Measurements from ENCODE around the gene ARHGAP10.
"Not testable (repeated sequence)": the region's sequence is repeated elsewhere in the genome, so short reads cannot be mapped to it uniquely, and the experiment has no call there.

ARHGAP10 gene

GRCh38 chr4:148074462-148074861, 342.6 kb downstream of the ARHGAP10 start:
- DNase-seq = no peak

- DNase-seq = no peak
Observed at GRCh38 chr4:148075438-148075837, 343.6 kb downstream of the ARHGAP10 start.

GRCh38 chr4:148076964-148077363, 345.1 kb downstream of the ARHGAP10 start:
- no peak for DNase-seq

DNA sequence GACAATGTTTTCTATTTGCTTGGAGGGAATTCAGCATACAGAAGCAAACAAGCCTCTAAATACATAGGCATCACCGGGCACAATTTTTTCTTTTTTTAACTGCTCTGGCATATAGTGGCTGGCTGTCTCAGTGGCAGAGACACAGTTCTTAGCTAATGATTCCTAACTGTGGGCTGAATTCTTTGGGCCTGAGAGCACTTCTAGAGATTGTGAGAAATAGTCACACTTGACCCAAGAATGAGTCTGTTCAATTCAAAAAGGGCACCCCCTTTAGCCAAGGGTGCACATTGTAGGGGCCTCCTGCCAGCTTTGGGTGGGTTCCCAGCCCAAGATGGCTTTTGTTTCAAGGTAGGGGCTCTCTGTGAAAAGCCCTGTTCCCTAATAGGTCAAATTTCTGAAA, 345.7 kb downstream of the ARHGAP10 start:
- no peak for DNase-seq

DNA sequence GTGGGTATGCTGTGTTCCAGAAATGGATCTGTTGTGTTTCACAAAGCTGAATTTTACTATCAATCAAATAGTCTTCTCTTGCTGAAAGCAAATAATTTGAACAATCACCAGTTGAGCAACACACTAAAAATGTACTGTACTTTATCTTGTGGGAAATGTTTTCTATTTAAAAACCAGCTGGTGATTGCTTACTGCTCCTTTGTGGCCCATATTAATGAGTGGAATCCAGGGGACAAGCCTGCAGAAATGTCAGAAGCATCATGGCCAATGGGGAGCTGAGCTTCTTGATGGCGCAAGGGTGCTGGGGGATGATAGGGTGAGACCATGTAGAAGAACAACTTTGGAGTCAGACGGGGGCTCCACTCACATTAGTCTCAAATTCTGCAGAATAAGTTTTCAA, 346.2 kb downstream of the ARHGAP10 start:
- DNase-seq = no peak

GRCh38 chr4:148079961-148080360, 348.1 kb downstream of the ARHGAP10 start:
- no peak for DNase-seq

DNA sequence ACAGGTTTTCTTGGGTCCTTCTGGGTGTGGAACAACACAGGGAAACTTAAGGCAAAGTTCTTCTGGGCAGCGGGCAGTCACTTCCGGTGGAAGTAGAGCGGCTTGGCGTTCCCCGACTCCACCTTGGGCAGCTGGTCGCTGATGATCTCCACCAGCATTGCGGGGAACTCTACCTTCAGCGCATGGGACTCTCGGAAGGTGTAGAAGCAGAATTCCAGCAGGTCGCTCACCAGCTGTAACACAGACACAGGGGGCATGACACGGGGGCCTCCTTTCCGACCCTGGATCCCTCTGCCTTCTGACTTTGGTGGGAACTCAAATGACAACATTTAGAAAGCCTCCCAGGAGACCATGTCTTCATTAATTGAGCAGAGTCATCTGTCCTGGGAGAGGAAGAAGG, 349.4 kb downstream of the ARHGAP10 start:
- no peak for DNase-seq

- no peak for DNase-seq
Observed at GRCh38 chr4:148081745-148082144, 349.9 kb downstream of the ARHGAP10 start.

GRCh38 chr4:148083073-148083472, 351.2 kb downstream of the ARHGAP10 start:
- not testable (repeated sequence) for DNase-seq

DNA sequence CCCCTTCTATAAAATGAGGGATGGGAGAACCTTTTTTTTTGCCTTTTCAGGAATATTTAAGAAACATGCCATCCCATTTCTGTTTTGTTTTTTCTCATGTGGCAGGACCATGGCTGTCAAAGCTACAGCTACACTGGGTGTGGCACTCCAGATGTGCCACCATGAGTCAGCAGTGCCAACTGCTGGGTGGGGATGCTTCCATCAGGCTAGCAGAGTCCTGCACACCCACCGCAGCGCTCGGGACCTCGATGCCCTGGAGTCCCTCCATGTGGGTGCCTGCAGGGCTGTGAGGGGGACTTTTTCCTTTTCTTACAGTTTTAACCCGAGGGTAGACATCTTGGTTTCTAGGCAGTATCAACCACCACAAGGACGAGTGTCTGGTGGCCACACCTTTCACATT, 357.7 kb downstream of the ARHGAP10 start:
- no peak for DNase-seq

- DNase-seq = no peak
Observed at GRCh38 chr4:148090029-148090428, 358.1 kb downstream of the ARHGAP10 start.

GRCh38 chr4:148090503-148091476, 358.9 kb downstream of the ARHGAP10 start:
- DNase-seq = no peak

GRCh38 chr4:148091896-148092295, 360.0 kb downstream of the ARHGAP10 start:
- DNase-seq = no peak

GRCh38 chr4:148092316-148093014, 360.6 kb downstream of the ARHGAP10 start:
- no peak for DNase-seq

DNA sequence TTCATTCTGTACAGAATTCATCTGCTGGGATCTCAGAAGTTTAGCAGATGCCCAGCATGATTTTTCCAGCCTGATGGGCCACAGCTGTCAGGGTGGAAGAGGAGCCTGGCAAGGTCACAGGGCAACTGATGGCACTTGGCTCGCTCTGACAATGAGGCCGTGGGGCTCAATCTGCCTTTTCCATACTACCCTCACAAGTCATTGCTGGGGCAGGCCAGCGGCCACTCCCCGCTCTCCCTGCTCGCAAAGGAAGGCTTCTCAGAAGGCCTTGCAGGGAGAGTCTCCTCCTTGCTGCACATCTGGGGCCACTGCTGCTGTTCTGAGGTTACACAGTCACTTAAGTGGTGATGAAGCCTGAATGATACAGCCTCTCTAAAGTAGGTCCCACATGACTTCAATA, 361.2 kb downstream of the ARHGAP10 start:
- no peak for DNase-seq

DNA sequence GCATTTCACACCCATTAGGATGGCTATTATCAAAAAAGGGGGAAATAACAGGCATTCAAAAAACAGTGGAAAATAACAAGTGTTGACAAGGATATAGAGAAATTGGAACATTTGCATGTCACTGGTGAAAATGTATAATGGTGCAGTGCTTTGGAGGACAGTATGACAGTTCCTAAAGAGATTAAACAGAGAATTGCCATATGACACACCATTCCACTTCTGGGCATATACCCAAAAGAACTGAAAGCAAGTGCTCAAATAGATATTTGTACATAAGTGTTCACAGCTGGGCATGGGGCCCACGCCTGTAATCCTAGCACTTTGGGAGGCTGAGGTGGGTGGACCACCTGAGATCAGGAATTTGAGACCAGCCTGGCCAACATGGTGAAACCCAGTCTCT, 362.3 kb downstream of the ARHGAP10 start:
- no peak for DNase-seq

GRCh38 chr4:148095346-148095923, 363.5 kb downstream of the ARHGAP10 start:
- no peak for DNase-seq

- no peak for DNase-seq
Observed at GRCh38 chr4:148097801-148098200, 365.9 kb downstream of the ARHGAP10 start.

DNA sequence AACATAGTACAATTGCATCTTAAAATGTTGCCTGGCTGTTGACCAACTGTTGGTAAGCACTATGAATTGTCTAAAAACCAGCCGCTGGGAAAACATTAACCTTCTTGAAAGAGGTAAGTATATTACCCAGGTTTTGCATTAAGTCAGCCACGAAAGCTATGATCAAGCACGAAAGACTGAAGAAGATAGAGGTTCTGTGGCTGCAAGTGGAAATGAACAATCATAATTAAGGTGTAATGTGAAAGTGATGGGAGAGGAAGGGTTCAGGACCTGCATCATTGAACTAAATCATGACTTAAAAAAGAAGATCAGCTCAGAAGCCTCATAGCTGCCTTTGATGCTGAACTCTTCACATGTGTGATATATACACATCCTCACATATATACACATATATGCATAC, 369.3 kb downstream of the ARHGAP10 start:
- DNase-seq = no peak

- no peak for DNase-seq
Observed at GRCh38 chr4:148101790-148102189, 369.9 kb downstream of the ARHGAP10 start.

- DNase-seq = no peak
Observed at GRCh38 chr4:148103597-148104355, 371.9 kb downstream of the ARHGAP10 start.

DNA sequence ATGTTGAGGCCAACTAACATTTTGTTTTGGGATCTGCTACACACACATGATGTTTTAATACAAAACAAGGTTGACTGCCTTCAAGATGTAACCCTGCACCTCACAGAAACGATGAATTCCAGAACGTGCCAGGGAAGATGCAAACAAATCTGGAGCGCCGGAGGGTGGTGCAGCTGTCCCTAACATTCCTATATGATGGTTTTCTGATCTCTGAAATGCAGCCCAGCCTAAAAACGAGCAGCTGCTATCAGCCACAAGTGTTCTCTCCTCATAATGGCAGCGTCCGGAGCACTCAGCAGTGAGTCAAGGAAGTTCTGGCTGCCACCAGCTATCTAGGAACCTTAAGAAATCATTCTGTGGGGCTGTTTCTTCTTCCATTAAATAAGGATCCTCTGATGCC, 376.9 kb downstream of the ARHGAP10 start:
- no peak for DNase-seq

DNA sequence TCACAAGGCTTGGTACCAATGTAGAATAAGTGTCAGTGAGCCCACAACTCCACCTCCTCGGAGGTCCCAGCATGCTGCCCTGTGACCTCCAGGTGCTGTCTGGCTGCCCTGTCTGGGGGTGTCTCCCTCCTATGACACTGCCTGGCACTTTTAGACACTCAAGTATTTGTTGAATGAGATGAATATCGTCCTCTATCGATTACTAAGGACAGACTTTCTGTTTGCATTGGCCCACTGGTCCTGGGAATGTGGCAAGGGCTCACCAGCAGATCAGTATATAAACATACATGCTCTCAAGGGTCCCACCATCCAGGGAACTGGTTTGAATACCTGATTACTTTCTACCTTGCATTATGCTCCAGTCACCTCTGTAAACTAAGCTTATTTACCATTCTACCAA, 377.3 kb downstream of the ARHGAP10 start:
- DNase-seq = no peak

Data from bone marrow (tissue), 2 donors.